Erythroblast (primary cell): ENCODE results near the gene NUP107.

Experiments
- GATA1 ChIP-seq: IDR thresholded peaks from 2 replicates; pipeline ENCODE4 v1.6.1; 2011; ENCODE audit warnings: low read depth, mild to moderate bottlenecking, control low read depth, low read length, moderate library complexity
- POLR2A ChIP-seq: IDR thresholded peaks from 2 replicates; pipeline ENCODE4 v1.6.1; 2011; ENCODE audit warnings: mild to moderate bottlenecking, low read length

DNA sequence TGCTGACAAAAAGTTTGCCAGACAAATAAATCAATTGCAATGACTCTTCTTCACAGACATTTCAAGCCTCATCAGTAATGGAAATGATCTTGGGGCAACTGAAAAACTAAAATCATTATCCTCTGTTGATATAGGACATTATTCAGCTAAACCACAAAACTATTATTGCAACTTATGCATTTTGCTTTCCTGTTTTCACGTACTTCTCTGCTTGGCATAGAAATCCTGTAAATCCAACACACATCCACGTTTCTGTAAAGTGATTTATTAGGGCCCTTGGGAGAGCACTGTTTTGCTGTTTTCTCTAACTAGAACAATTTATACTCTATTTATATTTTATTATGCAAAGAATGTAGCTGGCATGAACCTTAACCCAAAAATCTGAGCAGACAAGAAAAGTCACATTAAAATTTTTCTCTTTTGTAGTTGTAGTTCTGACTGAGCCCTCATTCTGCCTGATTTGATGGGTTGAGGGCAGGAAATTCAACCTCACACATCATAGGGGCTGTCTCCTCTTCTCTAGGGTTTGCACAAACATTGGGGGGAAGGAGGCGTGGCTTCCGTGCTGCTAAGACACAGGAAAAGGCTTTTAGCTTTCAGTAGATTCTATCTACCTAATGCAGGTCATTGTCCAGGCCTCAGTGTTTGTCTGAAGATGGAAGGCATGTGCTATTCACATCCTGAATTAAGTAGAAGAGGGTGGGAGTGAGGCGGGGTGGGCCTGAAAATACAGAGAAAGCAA lies 11.5 kb upstream of the NUP107 start:
- TF ChIP-seq POLR2A (no peak), GATA1 (no peak)
